Hepatocyte (in vitro differentiated cells): ENCODE results near the gene COG7.

Experiments used
- EZH2 ChIP-seq: fragments of 200-600 bp; sonication (generic); IDR thresholded peaks from 2 replicates; pipeline ENCODE4 v1.6.1; 2016; ENCODE audit warnings: antibody characterized with exemption, mild to moderate bottlenecking, borderline replicate concordance
- TF ChIP-seq, protein P1 (sequence below): fragments of 200-600 bp; sonication (generic); IDR thresholded peaks from 2 replicates; pipeline ENCODE4 v1.5.1; 2016; ENCODE audit warnings: antibody characterized with exemption, mild to moderate bottlenecking; ENCODE audit not compliant: poor library complexity

- TF ChIP-seq, protein P1, sequence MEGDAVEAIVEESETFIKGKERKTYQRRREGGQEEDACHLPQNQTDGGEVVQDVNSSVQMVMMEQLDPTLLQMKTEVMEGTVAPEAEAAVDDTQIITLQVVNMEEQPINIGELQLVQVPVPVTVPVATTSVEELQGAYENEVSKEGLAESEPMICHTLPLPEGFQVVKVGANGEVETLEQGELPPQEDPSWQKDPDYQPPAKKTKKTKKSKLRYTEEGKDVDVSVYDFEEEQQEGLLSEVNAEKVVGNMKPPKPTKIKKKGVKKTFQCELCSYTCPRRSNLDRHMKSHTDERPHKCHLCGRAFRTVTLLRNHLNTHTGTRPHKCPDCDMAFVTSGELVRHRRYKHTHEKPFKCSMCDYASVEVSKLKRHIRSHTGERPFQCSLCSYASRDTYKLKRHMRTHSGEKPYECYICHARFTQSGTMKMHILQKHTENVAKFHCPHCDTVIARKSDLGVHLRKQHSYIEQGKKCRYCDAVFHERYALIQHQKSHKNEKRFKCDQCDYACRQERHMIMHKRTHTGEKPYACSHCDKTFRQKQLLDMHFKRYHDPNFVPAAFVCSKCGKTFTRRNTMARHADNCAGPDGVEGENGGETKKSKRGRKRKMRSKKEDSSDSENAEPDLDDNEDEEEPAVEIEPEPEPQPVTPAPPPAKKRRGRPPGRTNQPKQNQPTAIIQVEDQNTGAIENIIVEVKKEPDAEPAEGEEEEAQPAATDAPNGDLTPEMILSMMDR, result no peak
- no peak for TF ChIP-seq EZH2
Observed at GRCh38 chr16:23495671-23496070, 42.7 kb upstream of the COG7 start.
